ENCODE results near the gene CLDND2. TPM values are rescaled to one million over a fixed set of nuclear protein-coding genes. Genes with fewer than 3 reads are reported as not detected.

Gene CLDND2
- total and polyA plus RNA-seq, 12 donors: 1.2 to 2.2 (median 1.6) TPM; not detected in 2

GRCh38 chr19:51342631-51343569 lies 25.9 kb downstream of the CLDND2 start:
- Histone ChIP-seq H3K36me3 (peaks cover 0 to 38% (median 22%) of the 10 kb centered on the region in 9 donors), H3K9me3 (no peaks in the 10 kb centered on the region), H3K4me1 (peaks cover 0 to 24% (median 19%) of the 10 kb centered on the region in 9 donors), H3K27me3 (no peaks in the 10 kb centered on the region), H3K4me3 (no peak overlapping the region), H3K27ac (no peak overlapping the region)
- DNase-seq (no peak), ATAC-seq (no peak)
- intact Hi-C loops (cut with DNase I): loop anchor here in 1 of 10 donors (10.0 kb wide), 1 partner anchor 312 kb away; no protein-coding TSS in a partner anchor
- 40 to 52% methylated on average over 9 of the region's 9 CpGs for WGBS, 2 donors
- TF ChIP-seq CTCF (IDR thresholded peaks at IDR 0.05): no peak

- peaks cover 0 to 24% (median 19%) of the 10 kb centered on the region in 9 donors for H3K4me1 ChIP-seq
- H3K9me3 ChIP-seq: no peaks in the 10 kb centered on the region
- TF ChIP-seq CTCF (IDR thresholded peaks at IDR 0.05): no peak
- peak within 1 kb of the TSS in 1 of 10 donors; percentile 72 for H3K27ac ChIP-seq
- no peak within 1 kb of the TSS for H3K4me3 ChIP-seq
- ATAC-seq: no peak
- no peaks in the 10 kb centered on the region for H3K27me3 ChIP-seq
- intact Hi-C loops (cut with DNase I): loop anchor here in 2 of 10 donors (2.0 to 10.0 kb wide), 2 partner anchors 97 to 313 kb away; no protein-coding TSS in a partner anchor
- no peak for DNase-seq
- H3K36me3 ChIP-seq: peaks cover 0 to 30% (median 22%) of the 10 kb centered on the region in 9 donors
- WGBS, 2 donors: 54 to 55% methylated on average over 3 of the region's 3 CpGs
Measured at GRCh38 chr19:51341976-51342580, 26.7 kb downstream of the CLDND2 start, which contains the start of gene VSIG10L. TSS of gene VSIG10L (minus strand) at chr19:51342139. CDS start at chr19:51342124, 15 bp downstream.

- no peak for TF ChIP-seq CTCF (IDR thresholded peaks at IDR 0.05)
- Histone ChIP-seq H3K4me3 (no peak overlapping the region), H3K36me3 (peaks cover 0 to 19% (median 12%) of the 10 kb centered on the region in 9 donors), H3K9me3 (no peaks in the 10 kb centered on the region), H3K27ac (peak overlapping the region in 1 of 10 donors; percentile 72), H3K27me3 (no peaks in the 10 kb centered on the region), H3K4me1 (peaks cover 0 to 24% (median 19%) of the 10 kb centered on the region in 9 donors)
- DNase-seq: no peak
- WGBS, 2 donors: 94 to 95% methylated on average over 18 of the region's 18 CpGs
- intact Hi-C loops (cut with DNase I): loop anchor here in 2 of 10 donors (2.0 to 10.0 kb wide), 2 partner anchors 98 to 314 kb away; no protein-coding TSS in a partner anchor
- no peak for ATAC-seq
Measured at GRCh38 chr19:51341066-51341465, 27.7 kb downstream of the CLDND2 start.

Data from heart right ventricle (tissue), 16 donors.